ENCODE results near the gene PSMB5.

The PSMB5 gene

DNA sequence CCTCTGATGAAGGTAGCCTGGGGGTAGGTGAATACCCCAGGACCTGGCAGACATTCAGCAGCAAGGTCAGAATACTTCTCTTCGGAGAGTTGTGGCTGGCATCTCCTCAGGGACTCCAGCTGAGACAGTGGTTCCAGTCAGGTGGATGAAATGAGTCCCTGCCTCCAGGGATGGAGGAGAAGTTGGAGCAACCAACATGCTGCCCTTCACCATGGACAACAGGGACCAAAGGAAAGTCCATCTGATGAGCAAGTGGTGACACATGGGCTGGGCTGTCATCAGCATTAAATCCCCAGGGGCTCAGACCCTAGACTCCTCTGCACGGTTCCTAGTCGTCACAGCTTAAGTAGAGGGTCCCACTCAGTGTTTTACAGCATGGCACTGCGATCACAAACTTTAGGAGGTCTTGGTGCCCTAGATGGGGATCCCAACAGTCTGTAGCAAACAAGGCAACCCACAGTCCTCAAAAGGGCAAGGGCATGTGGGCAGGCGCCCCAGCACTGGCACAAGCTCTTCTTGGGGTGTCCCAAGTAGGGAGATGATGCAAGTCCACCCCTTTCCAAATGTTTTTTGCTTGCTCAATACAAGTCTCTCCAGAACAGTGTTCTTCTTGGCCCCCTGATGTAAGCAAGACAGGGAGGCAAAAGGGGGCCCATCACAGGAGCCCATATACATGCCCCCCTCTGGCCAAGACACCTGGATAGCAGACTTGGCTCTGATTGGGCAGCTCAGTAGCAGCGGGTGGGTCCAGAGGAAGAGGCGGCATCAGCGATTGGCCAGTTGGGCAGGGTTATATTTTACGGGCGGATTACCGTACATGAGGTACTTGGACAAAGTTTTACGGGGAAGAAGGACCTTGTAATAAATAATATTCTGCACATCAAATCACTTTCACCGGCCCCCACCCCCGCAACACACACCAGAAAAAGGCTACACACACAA, 33.4 kb upstream of the PSMB5 start:
- H3K4me3 Mint-ChIP-seq: no peak overlapping the region
- no peak for ATAC-seq (ENCODE audit: low read depth)
- peaks cover 22% of the 10 kb centered on the region for H3K36me3 Mint-ChIP-seq
- DNase-seq (ENCODE audit: low spot score in 2 of 2): no peak
- H3K4me1 Mint-ChIP-seq: peaks cover 30% of the 10 kb centered on the region
- H3K27ac Mint-ChIP-seq: peak overlapping the region; percentile 26
- H3K27me3 Mint-ChIP-seq: no peaks in the 10 kb centered on the region
- no peaks in the 10 kb centered on the region for H3K9me3 Mint-ChIP-seq

- H3K27me3 Mint-ChIP-seq: no peaks in the 10 kb centered on the region
- DNase-seq (ENCODE audit: low spot score in 2 of 2) (no peak), ATAC-seq (ENCODE audit: low read depth) (no peak)
- peaks cover 22% of the 10 kb centered on the region for H3K36me3 Mint-ChIP-seq
- H3K9me3 Mint-ChIP-seq: no peaks in the 10 kb centered on the region
- no peak overlapping the region for H3K27ac Mint-ChIP-seq
- H3K4me1 Mint-ChIP-seq: peaks cover 30% of the 10 kb centered on the region
- no peak overlapping the region for H3K4me3 Mint-ChIP-seq
These were observed 32.4 kb upstream of the PSMB5 start for GRCh38 chr14:23066855-23067744.

GRCh38 chr14:23066368-23066767, 31.7 kb upstream of the PSMB5 start:
- H3K9me3 Mint-ChIP-seq: no peaks in the 10 kb centered on the region
- no peaks in the 10 kb centered on the region for H3K27me3 Mint-ChIP-seq
- ATAC-seq (ENCODE audit: low read depth) (no peak), DNase-seq (ENCODE audit: low spot score in 2 of 2) (no peak)
- peaks cover 23% of the 10 kb centered on the region for H3K4me1 Mint-ChIP-seq
- no peak overlapping the region for H3K4me3 Mint-ChIP-seq
- peaks cover 22% of the 10 kb centered on the region for H3K36me3 Mint-ChIP-seq
- no peak overlapping the region for H3K27ac Mint-ChIP-seq

GRCh38 chr14:23063601-23064000, 28.9 kb upstream of the PSMB5 start:
- H3K4me1 Mint-ChIP-seq: peaks cover 9% of the 10 kb centered on the region
- no peak overlapping the region for H3K27ac Mint-ChIP-seq
- peaks cover 29% of the 10 kb centered on the region for H3K36me3 Mint-ChIP-seq
- ATAC-seq (ENCODE audit: low read depth) (no peak), DNase-seq (ENCODE audit: low spot score in 2 of 2) (no peak)
- no peaks in the 10 kb centered on the region for H3K27me3 Mint-ChIP-seq
- no peaks in the 10 kb centered on the region for H3K9me3 Mint-ChIP-seq
- no peak overlapping the region for H3K4me3 Mint-ChIP-seq

- Mint-ChIP-seq H3K4me3 (no peak overlapping the region), H3K27ac (no peak overlapping the region), H3K27me3 (peaks cover under 1% of the 10 kb centered on the region), H3K4me1 (peaks cover 12% of the 10 kb centered on the region), H3K9me3 (no peaks in the 10 kb centered on the region), H3K36me3 (peaks cover 30% of the 10 kb centered on the region)
- DNase-seq (ENCODE audit: low spot score in 2 of 2) (no peak), ATAC-seq (ENCODE audit: low read depth) (no peak)
These were observed 27.3 kb upstream of the PSMB5 start for GRCh38 chr14:23062002-23062401.

DNA sequence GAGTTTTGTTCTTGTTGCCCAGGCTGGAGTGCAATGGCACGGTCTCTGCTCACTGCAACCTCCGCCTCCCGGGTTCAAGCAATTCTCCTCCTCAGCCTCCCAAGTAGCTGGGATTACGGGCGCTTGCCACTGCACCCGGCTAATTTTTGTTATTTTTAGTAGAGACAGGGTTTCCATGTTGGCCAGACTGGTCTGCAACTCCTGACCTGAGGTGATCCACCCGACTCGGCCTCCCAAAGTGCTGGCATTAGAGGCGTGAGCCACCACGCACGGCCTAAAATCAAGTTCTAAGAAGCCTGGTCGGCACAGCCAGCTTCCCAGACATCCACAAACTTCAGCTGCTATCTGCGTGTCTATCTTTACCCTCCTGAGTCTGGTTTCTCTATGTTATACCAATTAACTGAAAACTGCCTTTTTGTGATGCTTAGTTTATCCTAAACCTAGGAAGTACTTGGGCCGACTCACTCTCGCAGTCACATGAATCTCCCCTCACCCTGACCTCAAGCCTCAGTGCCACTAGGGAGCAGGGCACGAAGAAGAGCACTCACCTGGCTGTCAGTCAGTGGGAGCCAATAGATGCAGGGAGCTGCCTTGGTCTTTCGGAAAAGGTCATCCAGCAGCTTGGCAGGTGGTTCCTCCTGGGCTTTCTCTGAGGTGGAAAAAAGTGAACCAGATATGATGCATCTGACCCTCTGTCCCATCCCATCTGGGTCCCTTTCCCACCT, 26.0 kb upstream of the PSMB5 start:
- DNase-seq (ENCODE audit: low spot score in 2 of 2) (no peak), ATAC-seq (ENCODE audit: low read depth) (no peak)
- H3K27ac Mint-ChIP-seq: no peak overlapping the region
- H3K4me1 Mint-ChIP-seq: peaks cover 19% of the 10 kb centered on the region
- H3K27me3 Mint-ChIP-seq: peaks cover 7% of the 10 kb centered on the region
- no peak overlapping the region for H3K4me3 Mint-ChIP-seq
- H3K36me3 Mint-ChIP-seq: peaks cover 27% of the 10 kb centered on the region
- no peaks in the 10 kb centered on the region for H3K9me3 Mint-ChIP-seq

DNA sequence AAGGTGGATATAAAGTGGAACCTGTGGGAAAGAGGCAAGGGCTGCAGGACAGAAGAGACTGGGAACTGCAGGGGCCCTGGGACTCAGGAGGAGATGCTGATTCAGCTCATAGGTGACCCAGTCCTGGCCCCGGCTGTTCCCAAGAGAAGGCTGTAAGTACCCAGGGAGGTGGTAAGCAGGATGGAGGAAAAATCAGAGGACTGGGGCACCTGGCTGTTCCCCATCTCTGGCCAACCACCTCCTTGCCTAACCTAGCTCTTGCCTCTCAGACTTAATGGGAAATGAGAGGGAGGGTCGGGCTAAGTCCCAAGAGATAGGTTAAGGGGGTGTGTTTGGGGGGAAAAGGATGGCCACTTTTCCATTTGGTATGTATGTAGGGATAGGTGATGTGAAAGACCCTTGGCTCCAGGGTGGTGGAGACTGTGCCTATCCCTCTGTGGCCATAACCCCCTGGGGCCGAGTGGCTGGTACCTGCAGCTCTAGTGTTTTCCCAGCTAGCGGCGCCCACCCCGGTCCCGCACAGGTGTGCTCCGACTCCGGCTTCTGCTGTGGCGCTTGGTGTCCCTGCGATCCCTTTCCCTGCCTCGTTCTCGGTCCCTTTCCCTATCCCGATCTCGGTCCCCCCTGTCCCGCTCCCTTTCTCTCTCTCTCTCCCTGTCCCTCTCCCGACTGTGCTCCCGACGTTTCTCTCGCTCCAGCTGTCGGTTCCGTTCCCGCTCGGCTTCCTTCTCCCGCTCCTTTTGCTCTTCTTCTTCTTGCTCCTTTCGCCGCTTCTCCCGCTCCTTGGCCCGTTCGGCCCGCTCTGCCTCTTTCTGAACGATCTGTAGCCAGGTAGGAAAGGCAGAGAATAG, 24.2 kb upstream of the PSMB5 start:
- DNase-seq (ENCODE audit: low spot score in 2 of 2): no peak
- H3K4me3 Mint-ChIP-seq: no peak overlapping the region
- H3K27ac Mint-ChIP-seq: no peak overlapping the region
- no peaks in the 10 kb centered on the region for H3K9me3 Mint-ChIP-seq
- peaks cover 7% of the 10 kb centered on the region for H3K27me3 Mint-ChIP-seq
- peaks cover 19% of the 10 kb centered on the region for H3K4me1 Mint-ChIP-seq
- no peak for ATAC-seq (ENCODE audit: low read depth)
- peaks cover 18% of the 10 kb centered on the region for H3K36me3 Mint-ChIP-seq

DNA sequence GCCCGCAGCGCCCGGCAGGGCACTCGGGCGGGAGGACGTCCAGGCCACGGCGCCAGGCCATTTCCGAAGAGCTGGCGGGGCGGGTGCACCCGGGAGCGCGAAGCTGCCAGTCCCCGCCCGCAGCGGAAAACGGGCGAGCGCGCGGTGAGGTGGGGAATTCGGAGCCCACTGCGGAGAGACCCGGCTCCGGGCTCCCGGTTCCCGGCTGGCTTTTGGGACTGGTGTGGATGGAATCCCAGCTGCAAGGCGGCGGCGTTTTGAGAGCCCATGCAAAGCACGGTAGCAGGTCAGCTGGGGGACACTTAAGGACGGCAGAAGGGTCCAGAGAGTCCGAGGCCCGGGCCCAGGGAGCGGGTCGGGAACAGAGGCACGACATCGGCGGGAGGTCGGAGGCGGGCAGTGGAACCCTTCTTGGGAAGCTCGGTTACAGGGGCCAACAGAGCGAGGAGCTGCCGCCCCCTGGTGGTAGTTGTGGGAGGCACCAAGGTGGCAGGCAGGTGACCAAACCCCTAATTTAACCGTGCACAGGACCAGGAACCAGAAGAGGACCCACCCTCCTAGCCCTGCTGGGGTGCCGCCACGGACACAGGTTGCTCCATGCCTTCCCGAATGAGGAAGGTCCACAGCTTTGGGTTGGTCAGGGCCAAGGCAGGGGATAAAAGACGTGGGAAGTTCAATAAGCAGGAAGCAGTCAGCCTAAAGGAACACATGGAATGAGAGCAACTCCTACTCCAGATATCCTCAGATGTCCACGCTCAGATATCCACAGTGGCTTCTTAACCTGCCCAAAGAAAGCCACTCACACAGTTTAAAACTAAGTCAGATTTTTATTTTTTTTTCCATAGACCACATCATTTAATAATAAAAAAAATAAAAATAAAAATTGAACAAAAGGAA, 23.3 kb upstream of the PSMB5 start:
- ATAC-seq (ENCODE audit: low read depth): peak; percentile 74

GRCh38 chr14:23056956-23057756, 22.5 kb upstream of the PSMB5 start, which contains the start of gene CDH24:
Gene CDH24 (minus strand): TSS chr14:23057520. CDS start chr14:23055733, 1,787 bp downstream.
- H3K4me3 Mint-ChIP-seq: peak within 1 kb of the TSS; percentile 93
- peak; percentile 44 to 63 for DNase-seq (ENCODE audit: low spot score in 2 of 2)
- peaks cover 7% of the 10 kb centered on the region for H3K27me3 Mint-ChIP-seq
- peak within 1 kb of the TSS; percentile 39 for H3K27ac Mint-ChIP-seq
- no peaks in the 10 kb centered on the region for H3K9me3 Mint-ChIP-seq
- peak; percentile 67 for ATAC-seq (ENCODE audit: low read depth)
- peaks cover 17% of the 10 kb centered on the region for H3K4me1 Mint-ChIP-seq
- H3K36me3 Mint-ChIP-seq: peaks cover 14% of the 10 kb centered on the region

More for the DNA sequence above, 23.3 kb upstream of the PSMB5 start:
- Mint-ChIP-seq H3K4me1 (peaks cover 17% of the 10 kb centered on the region), H3K4me3 (peak overlapping the region; percentile 80), H3K9me3 (no peaks in the 10 kb centered on the region), H3K27ac (no peak overlapping the region), H3K36me3 (peaks cover 14% of the 10 kb centered on the region), H3K27me3 (peaks cover 7% of the 10 kb centered on the region)
- DNase-seq (ENCODE audit: low spot score in 2 of 2): peak; percentile 86 to 90

GRCh38 chr14:23056145-23056955, 21.6 kb upstream of the PSMB5 start:
- DNase-seq (ENCODE audit: low spot score in 2 of 2) (peak; percentile 74 to 79), ATAC-seq (ENCODE audit: low read depth) (peak; percentile 73)
- Mint-ChIP-seq H3K4me1 (peaks cover 17% of the 10 kb centered on the region), H3K4me3 (peak overlapping the region; percentile 93), H3K36me3 (peaks cover 12% of the 10 kb centered on the region), H3K27me3 (peaks cover 7% of the 10 kb centered on the region), H3K27ac (peak overlapping the region; percentile 39), H3K9me3 (no peaks in the 10 kb centered on the region)

DNA sequence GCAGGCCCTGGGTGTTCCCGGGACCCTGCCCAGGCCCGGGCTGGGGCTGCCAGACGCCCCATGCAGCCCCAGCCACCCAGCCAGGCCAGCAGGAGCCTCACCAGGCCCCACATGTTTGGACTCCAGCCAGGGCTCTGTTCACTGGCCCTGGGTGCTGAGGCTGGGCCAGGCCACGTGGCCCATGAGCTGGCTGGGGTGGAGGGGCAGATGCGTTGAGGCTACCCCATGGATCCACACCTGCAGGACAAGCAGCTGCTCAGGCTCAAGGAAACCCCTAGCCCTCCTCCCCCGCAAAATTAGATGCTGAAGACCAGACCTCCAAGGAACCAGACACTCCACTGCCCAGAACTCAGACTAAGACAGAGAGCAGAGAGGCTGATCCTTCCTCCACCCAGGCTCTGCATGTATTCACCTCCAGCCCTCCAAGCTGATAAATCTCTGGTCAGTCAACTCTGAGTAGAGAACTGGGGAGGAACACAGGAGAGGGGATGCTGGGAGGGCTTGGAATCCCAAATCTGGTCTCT, 21.0 kb upstream of the PSMB5 start:
- DNase-seq (ENCODE audit: low spot score in 2 of 2): no peak
- Mint-ChIP-seq H3K27ac (no peak overlapping the region), H3K27me3 (peaks cover 7% of the 10 kb centered on the region), H3K9me3 (no peaks in the 10 kb centered on the region), H3K4me1 (peaks cover 17% of the 10 kb centered on the region), H3K4me3 (peak overlapping the region; percentile 93), H3K36me3 (peaks cover 8% of the 10 kb centered on the region)
- no peak for ATAC-seq (ENCODE audit: low read depth)
